Glomerular endothelial cell (primary cell): ENCODE measurements around the gene MROH8. TPM values are rescaled to one million over a fixed set of nuclear protein-coding genes. Genes with fewer than 3 reads are reported as not detected.
"Not testable (repeated sequence)": the region's sequence is repeated elsewhere in the genome, so short reads cannot be mapped to it uniquely, and the experiment has no call there.

ENCODE experiments used
- DNase-seq: peaks from one replicate; pipeline ENCODE4 v3.0.0-alpha.2; 2011; ENCODE audit warnings: low read depth, low spot score; ENCODE audit errors: extremely low read depth
- total RNA-seq: library from RNA; depleted of rRNA; stranded (reverse); fragments of >200 nt; gene quantifications from 2 replicates; pipeline ENCODE4 v1.2.3, GENCODE V29; 2015

Gene MROH8
- total RNA-seq, 1 donor from 2014 or later: 3.5 TPM

GRCh38 chr20:37095599-37096414 lies 83.5 kb downstream of the MROH8 start, which contains the start of gene RBL1:
RBL1 (minus strand) TSS chr20:37095997; CDS start chr20:37095928, 69 bp downstream.
- peak; percentile 39 for DNase-seq

GRCh38 chr20:37095108-37095598 lies 84.2 kb downstream of the MROH8 start:
- DNase-seq: no peak

DNA sequence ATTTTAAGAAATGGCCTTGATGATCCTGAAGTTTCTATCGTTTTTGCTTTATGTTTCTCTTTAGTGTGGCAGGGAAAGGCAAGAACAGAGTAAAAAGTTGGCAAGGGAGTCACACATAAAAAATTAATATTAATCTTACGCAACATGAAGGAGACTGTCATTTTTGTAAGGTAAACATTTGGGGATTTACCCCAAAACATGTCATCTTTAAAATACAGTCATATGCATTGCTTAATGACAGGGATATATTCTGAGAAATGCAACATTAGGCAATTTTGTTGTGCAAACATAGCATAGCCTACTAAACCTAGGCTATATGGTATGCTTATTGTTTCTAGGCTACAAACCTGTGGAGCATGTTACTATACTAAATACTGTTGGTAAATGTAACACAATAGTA lies 88.9 kb downstream of the MROH8 start:
- DNase-seq: no peak

DNA sequence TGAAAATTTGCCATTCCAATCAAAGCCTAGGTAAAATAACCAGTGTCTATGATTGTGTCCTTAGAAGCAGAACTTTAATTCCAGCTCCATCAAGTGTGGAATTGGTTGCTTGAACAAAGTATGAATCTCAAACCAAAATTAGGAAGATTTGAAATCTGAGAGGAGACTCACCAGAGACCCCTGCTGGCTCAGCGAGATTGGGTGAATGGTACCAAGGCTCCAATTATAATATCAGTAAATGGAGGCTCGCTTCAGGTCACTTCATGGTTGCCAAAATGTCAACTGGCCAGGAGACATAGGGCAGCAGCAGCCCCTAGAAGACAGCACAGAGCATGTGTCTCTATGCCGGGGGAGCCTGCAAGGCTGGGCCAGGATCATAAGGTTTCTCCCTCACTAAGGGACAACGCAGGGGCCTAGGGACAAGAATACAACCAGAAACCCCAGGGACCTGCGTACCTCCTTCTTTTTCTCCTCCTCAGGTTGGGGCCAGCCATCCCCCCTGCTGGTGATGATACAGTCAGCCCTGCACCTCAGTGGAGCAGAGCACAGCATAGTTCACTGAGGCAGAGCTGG lies 97.5 kb downstream of the MROH8 start:
- DNase-seq: no peak

GRCh38 chr20:37077009-37077408 lies 102.3 kb downstream of the MROH8 start:
- DNase-seq: no peak

DNA sequence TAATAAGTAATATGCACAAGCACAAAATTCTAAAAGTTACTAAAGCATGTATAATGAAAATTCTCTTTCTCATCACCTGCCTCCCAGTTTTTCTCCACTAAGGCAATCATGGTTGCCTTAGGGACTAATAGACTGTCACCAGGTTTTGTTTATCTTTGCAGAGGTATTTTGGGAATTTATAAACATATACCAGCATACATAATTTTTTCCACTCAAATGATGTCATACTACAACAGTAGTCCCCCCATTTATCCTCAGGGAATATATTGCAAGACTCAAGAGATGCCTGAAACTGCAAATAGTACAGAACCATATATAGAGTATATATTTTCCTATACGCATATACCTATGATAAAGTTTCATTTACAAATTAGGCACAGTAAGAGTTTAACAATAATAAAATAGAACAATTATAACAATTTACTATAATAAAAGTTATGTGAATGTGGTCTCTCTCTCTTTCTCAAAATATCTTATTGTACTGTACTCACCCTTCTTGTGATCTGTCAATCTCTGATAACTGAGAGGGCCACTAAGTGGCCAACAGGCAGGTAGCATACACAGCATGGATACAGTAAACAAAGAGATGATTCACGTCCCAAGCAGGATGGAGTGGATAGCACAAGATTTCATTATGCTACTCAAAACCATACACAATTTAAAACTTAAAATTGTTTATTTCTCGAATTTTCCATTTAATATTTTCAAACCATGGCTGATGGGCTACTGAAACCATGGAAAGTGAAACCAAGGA lies 103.2 kb downstream of the MROH8 start:
- no peak for DNase-seq

GRCh38 chr20:37072293-37073196 lies 106.8 kb downstream of the MROH8 start:
- no peak for DNase-seq

DNA sequence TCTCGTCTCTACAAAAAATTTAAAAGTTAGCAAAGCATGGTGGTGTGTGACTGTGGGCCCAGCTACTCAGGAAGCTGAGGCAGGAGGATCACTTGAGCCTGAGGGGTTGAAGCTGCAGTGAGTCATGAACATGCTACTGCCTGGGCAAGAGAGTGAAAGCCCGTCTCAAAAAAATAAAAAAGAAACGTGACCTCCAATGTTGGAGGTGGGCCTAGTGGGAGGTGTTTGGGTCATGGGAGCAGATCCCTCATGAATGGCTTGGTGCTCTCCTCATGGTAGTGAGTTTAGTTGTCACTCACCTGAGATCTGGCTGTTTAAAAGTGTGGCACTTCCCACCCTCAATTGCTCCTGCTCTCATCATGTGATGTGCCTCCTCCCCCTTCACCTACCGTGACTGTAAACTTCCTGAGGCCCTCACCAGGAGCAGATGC lies 107.9 kb downstream of the MROH8 start:
- DNase-seq: no peak

DNA sequence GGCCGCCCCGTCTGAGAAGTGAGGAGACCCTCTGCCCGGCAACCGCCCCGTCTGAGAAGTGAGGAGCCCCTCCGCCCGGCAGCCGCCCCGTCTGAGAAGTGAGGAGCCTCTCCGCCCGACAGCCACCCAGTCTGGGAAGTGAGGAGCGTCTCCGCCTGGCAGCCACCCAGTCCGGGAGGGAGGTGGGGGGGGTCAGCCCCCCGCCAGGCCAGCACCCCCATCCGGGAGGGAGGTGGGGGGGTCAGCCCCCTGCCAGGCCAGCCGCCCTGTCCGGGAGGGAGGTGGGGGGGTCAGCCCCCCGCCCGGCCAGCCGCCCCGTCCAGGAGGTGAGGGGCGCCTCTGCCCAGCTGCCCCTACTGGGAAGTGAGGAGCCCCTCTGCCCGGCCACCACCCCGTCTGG lies 109.8 kb downstream of the MROH8 start:
- not testable (repeated sequence) for DNase-seq

- DNase-seq: no peak
Measured at GRCh38 chr20:37066168-37066567, 113.2 kb downstream of the MROH8 start.

DNA sequence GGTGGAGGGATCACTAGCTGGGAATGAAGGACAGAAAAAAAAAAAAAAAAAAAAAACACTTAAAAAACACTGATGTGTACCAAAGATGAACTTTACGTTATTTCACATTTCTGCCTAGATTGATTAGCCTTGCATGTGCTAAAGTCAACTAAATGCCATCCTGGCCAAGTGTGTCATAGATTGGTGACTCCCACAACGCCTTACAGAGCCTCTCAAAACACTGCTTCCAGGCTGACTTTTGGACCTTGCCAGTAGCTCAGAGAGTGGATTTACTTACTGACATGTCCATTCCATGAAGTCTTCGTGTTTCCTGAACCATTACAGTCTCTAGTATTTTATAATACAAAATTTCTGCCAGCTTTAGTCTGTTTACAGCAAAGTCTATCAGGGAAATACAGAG lies 124.1 kb downstream of the MROH8 start:
- no peak for DNase-seq

GRCh38 chr20:37053230-37053950 lies 126.0 kb downstream of the MROH8 start:
- no peak for DNase-seq

Other genes starting within 250 kb of the MROH8 start
- 45.5 and 95.0 TPM in 2 replicates for gene SAMHD1, start 227.8 kb downstream of the MROH8 start, total RNA-seq
- gene RBL1, start 83.6 kb downstream of the MROH8 start, total RNA-seq: 3.8 and 4.3 TPM in 2 replicates
- 299 and 312 TPM in 2 replicates for gene RPN2, start 218 bp downstream of the MROH8 start, total RNA-seq
- gene GHRH, start 82.3 kb upstream of the MROH8 start, total RNA-seq: not detected in 2 replicates
- 26.4 and 32.4 TPM in 2 replicates for gene MANBAL, start 110.1 kb upstream of the MROH8 start, total RNA-seq
- 20.6 and 20.7 TPM in 2 replicates for gene SRC, start 166.6 kb upstream of the MROH8 start, total RNA-seq